C1 segment of cervical spinal cord (tissue), 14 donors: ENCODE measurements around the gene ZNF439.
"Not testable (repeated sequence)": the region's sequence is repeated elsewhere in the genome, so short reads cannot be mapped to it uniquely, and the experiment has no call there.

Source experiments
- DNase-seq, 14 donors: peaks; one replicate each; lab custom pipeline; 2025; lab: John Stamatoyannopoulos, UW

Gene ZNF439

DNA sequence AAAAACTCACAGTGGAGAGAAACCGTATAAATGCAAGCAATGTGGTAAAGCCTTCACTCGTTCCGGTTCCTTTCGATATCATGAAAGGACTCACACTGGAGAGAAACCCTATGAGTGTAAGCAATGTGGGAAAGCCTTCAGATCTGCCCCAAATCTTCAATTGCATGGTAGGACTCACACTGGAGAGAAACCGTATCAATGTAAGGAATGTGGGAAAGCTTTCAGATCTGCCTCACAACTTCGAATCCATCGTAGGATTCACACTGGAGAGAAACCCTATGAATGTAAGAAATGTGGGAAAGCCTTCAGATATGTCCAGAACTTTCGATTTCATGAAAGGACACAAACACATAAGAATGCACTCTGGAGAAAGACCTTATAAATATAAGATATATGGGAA lies 19.7 kb downstream of the ZNF439 start:
- DNase-seq: no peak

DNA sequence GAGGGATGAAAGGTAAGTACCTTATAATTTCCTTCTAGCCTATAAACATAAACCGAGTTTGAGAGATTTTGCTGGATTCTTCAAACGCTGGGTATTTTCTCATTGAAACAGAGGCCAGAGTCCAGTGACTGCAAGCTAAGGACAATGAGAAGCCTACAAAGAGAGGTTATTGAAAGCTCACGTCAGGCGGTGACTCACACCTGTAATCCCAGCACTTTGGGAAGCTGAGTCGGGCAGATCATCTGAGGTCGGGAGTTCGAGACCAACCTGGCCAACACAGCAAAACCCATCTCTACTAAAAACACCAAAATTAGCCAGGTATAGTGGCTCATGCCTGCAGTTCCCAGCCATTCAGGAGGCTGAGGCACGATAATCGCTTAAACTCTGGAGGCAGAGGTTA lies 24.1 kb downstream of the ZNF439 start:
- no peak for DNase-seq

DNA sequence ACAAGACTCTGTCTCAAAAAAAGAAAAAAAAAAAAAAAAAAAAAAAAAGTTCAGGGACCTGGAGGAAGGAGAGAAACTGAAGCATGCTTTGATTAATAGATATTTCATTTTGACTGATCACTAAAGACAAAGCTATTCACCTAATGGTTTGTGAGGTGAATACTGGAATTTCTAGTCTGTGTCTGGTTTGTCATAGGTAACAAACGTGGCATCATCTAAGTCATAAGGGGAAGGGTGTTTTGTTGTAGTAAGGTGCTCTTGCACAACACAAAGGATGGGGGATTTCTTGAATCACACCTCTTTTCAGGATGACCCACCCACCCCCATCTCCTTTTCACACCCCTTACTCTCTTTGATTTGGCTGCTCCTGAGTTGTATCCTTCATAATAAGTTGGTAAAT lies 25.2 kb downstream of the ZNF439 start:
- no peak for DNase-seq

DNA sequence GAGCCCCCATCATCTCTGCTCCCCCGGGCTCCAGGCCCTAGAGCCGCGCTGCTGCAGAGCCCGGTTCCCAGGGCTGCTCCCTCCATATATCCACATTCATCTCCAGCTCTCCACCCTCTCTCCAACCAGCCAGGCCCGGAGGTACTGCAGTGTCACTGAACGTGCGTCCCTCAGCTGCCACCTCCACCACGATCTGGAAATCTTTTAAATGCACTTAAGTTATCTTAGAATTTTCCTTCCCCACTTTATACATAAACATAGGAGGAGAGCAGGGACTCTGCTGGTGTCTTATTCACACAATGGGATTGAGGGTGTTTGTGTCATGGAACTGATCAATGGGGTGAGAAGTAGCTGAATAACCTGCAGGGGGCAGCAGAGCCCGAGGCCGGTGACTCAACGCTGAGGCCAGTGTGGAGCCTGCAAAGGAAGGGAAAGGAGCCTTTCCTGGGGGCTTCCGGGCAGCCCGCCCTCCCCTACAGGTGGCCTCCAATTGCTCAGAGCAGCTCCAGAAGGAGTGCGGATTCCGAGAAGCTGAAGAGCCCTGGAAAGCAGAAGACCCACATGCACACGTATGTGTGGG lies 31.3 kb downstream of the ZNF439 start:
- DNase-seq: peak in 2 of 14 donors; percentile 1 to 20

DNA sequence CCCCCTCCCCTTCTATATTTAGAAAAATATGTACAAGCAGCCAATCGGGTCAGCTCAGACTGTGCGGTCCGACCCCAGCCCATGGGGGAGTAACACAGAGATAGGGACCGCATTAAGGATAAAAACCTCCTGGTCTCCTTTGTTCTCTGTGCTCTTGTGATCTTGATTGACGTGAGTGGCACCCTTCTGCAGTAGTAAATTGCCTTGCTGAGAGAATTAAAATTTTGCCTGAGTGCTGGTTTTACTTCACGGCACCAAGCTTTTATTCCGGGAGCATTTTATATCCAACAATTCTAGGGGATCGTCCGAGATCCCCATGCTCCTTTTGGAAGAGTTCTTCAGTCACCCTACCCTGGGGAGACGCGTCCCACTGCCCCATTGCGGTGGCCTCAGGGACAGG lies 32.1 kb downstream of the ZNF439 start:
- DNase-seq: no peak

DNA sequence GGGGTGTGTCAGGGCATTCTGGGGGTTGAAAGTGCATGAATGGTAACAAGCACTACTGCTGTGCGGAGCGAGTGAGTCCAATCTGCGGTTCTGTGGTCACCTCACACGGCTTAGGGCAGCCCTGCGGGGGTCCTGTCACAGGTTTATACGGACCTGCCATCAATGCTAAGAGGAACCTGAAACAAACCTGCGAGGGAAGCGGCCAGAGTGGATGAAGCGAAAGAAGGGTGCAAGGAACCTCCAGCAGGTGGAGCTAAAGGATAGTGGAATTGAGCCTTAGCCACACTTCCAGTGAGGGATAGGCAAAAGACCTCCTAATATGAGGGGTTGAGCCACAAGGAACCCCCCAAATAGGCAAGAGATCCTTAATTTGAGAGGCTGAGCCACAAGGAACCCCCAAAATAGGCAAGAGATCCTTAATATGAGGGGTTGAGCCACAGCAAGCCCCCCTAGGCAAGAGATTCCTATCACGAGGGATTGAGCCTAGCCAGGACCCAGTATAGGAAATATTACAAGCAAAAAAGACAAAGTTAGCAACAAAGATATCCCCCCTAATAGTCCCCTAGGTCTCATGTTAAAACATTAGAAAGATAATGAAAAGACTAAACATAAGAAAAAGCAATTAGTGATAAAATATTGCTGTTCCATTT lies 32.8 kb downstream of the ZNF439 start:
- peak in 8 of 14 donors; percentile 2 to 26 (median 20) for DNase-seq

DNA sequence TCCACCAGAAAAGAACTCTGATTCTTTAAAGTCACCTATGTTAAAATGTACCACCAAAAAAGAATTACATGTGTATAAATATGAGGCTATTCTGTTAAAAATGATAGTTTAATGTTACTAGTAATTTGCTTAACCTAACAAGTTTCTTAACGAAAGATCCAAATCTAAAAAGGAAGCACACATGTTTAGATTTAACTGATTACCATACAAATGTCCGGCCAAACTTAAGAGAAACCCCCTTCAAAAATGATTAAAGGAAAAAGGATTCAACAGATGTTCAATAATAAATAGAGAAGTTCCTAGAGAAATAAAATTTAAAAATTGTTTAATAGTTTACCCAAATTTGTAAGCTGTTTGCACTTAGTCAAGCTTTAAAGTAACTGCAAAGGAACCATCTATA lies 34.1 kb downstream of the ZNF439 start:
- no peak for DNase-seq

DNA sequence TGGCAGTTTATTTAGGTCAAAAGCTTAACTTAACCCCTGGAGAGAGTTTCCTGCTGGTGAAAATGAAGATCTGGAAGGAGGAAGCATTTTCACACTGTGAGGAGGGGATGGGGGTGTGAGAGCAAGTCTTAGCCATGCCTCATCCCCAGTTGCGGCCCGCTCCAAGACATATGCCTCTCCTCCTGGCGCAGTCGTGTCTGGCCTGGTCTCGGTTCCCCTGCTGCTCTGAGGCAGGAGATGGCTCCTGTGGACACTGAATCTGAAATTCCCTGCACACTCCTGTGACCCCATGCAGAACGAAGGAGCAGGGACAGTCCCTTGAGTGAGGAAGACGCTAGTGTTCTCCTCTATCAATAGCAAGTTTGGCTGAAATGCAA lies 38.7 kb downstream of the ZNF439 start:
- DNase-seq: peak in 2 of 14 donors; percentile 42 to 77

DNA sequence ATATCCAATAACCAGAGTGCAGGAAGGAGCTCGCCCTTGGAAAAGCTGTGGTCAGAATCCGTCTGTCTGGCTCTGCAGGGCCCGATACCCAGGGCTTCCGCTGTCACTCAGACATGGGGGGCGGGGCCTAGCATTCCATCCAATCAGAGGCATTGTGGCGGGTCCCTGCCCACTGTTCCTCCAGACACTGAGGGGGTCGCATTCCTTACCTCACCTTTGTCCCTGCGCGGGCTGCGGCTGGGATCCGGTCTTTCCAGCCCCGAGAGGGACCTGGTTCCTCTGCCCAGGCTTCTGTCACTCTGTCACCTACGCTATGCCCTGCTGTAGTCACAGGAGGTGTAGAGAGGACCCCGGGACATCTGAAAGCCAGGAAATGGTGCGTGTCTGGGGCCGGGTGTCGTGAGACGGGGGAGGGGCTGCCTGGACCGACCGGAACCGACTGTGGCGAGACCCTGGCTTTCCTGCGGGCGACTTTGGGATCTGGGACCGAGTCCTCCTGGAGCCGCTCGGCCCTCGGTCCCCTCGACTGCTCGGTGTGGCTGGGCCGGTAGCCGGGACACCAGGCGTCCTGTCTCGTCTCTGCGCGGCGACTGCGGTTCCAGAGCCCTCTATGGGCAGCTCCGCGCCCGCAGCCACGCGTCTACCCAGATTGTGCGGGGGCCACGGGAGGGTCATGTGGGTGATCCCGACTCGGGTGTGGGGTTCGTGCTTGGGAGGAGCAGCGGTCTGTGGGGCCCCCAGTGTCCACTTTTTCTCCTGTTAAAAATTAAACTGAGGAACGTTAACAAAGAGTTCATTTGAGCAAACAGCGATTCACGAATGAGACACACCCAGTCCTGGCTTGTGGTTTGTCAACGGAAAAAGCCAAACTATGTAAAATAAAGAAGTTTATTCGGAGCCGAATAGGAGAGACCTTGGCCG lies 39.3 kb downstream of the ZNF439 start, which contains the start of gene ZNF69:
Gene ZNF69, plus strand, starts transcription at position 172 of the 921 bp plus-strand sequence. Its CDS starts 142 bp downstream, at position 314.
- peak; percentile 24 to 86 (median 70) for DNase-seq

DNA sequence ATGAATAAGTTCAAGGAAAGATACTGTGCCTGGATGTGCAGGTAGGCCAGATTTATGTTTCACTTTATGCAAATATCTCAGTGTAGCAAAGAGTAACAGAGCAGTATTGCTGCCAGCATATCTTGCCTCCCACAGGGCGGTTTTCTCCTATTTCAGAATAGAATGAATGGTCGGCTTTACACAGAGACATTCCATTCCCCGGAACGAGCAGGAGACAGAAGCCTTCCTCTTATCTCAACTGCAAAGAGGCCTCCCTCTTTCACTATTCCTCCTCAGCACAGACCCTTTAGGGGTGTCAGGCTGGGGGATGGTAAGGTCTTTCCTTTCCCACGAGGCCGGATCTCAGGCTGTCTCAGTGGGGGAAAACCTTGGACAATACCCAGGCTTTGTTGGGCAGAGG lies 41.4 kb downstream of the ZNF439 start:
- not testable (repeated sequence) for DNase-seq

DNA sequence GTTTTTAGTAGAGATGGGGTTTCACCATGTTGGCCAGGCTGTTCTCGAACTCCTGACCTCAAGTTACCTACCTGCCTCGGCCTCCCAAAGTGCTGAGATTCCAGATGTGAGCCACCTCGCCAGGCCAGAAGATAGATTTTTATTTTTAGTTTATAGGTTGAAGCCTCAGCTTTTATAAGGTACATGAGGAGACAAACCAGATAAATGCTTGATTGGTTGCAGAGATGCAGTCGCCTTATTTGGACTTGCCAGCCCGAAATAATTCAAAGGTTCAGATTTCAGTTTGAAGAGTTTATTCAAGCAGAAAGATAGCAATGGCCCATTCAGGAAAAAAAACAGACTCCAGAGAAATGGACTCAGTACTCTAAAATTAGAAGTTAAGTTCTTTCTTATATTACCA lies 42.1 kb downstream of the ZNF439 start:
- DNase-seq: no peak

DNA sequence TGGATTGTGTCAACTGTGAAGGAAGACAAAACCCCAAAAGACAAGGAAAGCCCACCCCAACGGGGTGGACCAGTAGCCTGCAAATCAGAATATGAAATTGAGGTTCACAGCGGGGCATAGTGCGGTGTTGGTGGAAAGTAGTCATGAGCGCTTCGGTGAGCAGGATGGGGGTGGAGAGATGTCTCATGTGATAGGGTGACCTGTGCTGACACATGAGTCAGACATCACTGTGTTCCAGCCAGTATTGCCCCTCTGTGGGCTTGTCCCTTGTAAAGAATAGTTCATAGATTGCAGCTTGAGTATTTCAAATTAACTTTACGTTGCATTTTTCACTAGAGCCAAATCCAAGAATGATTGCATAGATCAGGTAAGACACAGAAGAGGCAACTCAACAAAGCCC lies 46.3 kb downstream of the ZNF439 start:
- no peak for DNase-seq

DNA sequence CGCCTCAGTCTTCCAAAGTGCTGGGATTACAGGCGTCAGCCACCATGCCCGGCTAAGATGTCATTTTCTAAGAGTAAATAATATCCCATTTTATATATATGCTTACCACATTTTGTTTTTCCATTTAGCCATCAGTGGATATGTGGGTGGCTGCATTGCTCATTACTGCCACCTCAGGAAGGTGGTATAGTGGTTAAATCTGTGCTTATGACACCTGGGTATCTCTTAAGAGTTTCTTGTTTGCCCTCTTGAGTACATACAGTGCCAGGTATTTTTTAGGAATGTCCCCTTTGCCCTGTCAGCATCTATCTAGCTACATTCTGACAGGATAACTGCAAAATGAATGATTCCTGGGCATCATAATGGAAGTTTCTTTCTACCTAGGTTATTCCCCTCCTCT lies 53.7 kb downstream of the ZNF439 start:
- DNase-seq: no peak

DNA sequence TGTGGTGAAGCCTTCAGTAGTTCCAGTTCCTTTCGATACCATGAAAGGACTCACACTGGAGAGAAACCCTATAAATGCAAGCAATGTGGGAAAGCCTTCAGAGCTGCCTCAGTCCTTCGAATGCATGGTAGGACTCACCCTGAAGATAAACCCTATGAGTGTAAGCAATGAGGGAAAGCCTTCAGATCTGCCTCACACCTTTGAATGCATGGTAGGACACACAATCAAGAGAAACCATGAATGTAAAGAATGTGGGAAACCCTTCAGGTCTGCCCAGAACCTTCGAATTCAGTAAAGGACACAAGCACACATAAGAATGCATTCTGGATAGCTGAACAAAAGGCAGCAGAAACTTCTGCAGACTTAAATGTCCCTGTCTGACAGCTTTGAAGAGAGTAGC lies 57.4 kb downstream of the ZNF439 start:
- DNase-seq: no peak

DNA sequence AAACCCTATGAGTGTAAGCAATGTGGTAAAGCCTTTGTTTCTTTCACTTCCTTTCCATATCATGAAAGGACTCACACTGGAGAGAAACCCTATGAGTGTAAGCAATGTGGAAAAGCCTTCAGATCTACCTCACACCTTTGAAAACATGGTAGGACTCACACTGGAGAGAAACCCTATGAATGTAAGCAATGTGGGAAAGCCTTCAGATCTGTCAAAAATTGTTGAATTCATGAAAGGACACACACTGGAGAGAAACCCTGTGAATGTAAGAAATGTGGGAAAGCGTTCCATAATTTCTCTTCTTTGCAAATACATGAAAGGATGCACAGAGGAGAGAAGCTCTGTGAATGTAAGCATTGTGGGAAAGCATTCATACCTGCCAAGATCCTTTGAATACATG lies 63.4 kb downstream of the ZNF439 start:
- DNase-seq: not testable (repeated sequence)

DNA sequence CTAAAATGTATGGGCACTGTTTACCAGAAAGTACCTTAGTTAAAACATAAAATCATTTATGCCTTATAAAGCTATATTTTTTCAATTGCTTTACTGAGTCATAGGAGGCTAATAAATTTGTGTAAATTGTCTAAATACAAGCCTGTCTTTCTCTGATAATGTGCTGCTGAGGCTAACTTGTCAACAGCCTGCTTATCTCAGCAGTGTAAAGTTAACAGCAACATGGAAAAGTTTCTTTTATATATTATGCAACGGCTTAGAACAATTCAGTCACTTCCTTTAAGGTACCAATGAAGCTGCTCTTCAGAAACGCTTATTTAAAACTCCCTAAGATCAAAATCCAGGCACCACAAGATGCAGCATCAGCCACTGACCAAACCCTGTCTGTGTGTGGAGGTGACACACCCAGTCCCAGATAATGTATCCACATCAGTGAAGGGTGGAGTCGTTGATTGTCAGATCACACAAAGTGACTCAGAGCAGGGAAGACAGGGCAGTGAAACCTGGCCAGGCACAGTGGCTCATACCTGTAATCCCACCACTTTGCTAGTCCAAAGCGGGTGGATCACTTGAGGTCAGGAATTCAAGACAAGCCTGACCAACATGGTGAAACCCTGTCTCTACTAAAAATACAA lies 66.0 kb downstream of the ZNF439 start:
- DNase-seq: not testable (repeated sequence)
